HCT116 (cell line): ENCODE data around the gene RASL12. TPM values are rescaled to one million over a fixed set of nuclear protein-coding genes. Genes with fewer than 3 reads are reported as not detected.

ENCODE experiments used
- ATAC-seq: fragments of 200-7000 bp; cut with Tn5 transposase; 2 replicates; pipeline ENCODE4 v1.9.1; 2020; ENCODE audit warnings: mild to moderate bottlenecking, moderate library complexity
- BruUV-seq: library from RNA; stranded (reverse); fragments of 400-500 nt; replicated peaks from 2 replicates; lab custom pipeline; 2021; lab: Mats Ljungman, UMichigan
- CTCF ChIA-PET: fragments of 300-600 bp; sonication (Branson Sonifier 250); formaldehyde crosslinking; loops from one replicate; lab custom pipeline; 2021; ENCODE audit warnings: antibody characterized with exemption; lab: Charles Lee
- POLR2A ChIA-PET: fragments of 300-600, 350-600 bp; sonication (Branson Sonifier 250); formaldehyde crosslinking; loops from one replicate; lab custom pipeline; 2021; ENCODE audit warnings: antibody characterized with exemption; lab: Charles Lee
- RAD21 ChIA-PET, 2 experiments: fragments of 300-600 bp; sonication (Branson Sonifier 250); formaldehyde crosslinking; loops; one replicate each; lab custom pipeline; 2023; ENCODE audit warnings: low total read pairs in 2 of 2; ENCODE audit not compliant: uncharacterized antibody in 2 of 2, unreplicated experiment in 2 of 2, low non-redundant PET in 1 of 2; lab: Charles Lee
- DNase-seq: peaks from one replicate; pipeline ENCODE4 v3.0.0-alpha.2; 2010; ENCODE audit warnings: low read depth, low spot score
- H2AFZ ChIP-seq: fragments of 200-600 bp; shearing (Covaris generic), sonication (generic); 2 replicates; pipeline ENCODE4 v1.6.1; 2017; ENCODE audit warnings: low read depth, mixed run types, mixed read lengths, antibody characterized with exemption, low read length; ENCODE audit not compliant: poor library complexity, severe bottlenecking
- H3K27ac ChIP-seq: 2 replicates; pipeline ENCODE4 v1.5.1; 2012; ENCODE audit warnings: low read depth, low read length
- H3K27me3 ChIP-seq: fragments of 200-600 bp; sonication (generic); 2 replicates; pipeline ENCODE4 v1.6.1; 2016; ENCODE audit warnings: mixed run types, low read length, mixed read lengths; ENCODE audit not compliant: insufficient read depth
- H3K36me3 ChIP-seq, 2 experiments: fragments of 200-500 bp in 1 of 2; fragments of 200-600 bp in 1 of 2; sonication (Bioruptor generic) in 1 of 2; sonication (generic) in 1 of 2; 2 replicates each; pipeline versions ENCODE4 v1.5.1 to v1.6.1; 2014 to 2016; ENCODE audit warnings: low read length in 2 of 2, inconsistent platforms in 1 of 2, mixed read lengths in 1 of 2, mixed run types in 1 of 2; ENCODE audit not compliant: insufficient read depth in 2 of 2, control insufficient read depth in 1 of 2
- H3K4me1 ChIP-seq, 2 experiments: fragments of 200-600 bp in 1 of 2; sonication (generic) in 1 of 2; 2 replicates each; pipeline versions ENCODE4 v1.5.1 to v1.6.1; 2012 to 2017; ENCODE audit warnings: low read length in 2 of 2, inconsistent platforms in 1 of 2, mild to moderate bottlenecking in 1 of 2, mixed read lengths in 1 of 2, mixed run types in 1 of 2, moderate library complexity in 1 of 2; ENCODE audit not compliant: insufficient read depth in 2 of 2, control insufficient read depth in 1 of 2
- H3K4me2 ChIP-seq: fragments of 200-600 bp; sonication (generic); 2 replicates; pipeline ENCODE4 v1.6.1; 2017; ENCODE audit warnings: mixed run types, low read length, mixed read lengths
- H3K4me3 ChIP-seq, 2 experiments: fragments of 200-600 bp in 1 of 2; sonication (generic) in 1 of 2; replicated peaks in 1 of 2; 2 replicates each; pipeline ENCODE4 v1.5.1; 2011 to 2016; ENCODE audit warnings: low read length in 2 of 2, control low read depth in 1 of 2, low read depth in 1 of 2, mild to moderate bottlenecking in 1 of 2, mixed read lengths in 1 of 2, mixed run types in 1 of 2
- H3K79me2 ChIP-seq: fragments of 200-600 bp; sonication (generic); 2 replicates; pipeline ENCODE4 v1.6.1; 2017; ENCODE audit warnings: mild to moderate bottlenecking, mixed run types, low read length, moderate library complexity, mixed read lengths; ENCODE audit not compliant: insufficient read depth
- H3K9ac ChIP-seq: fragments of 200-600 bp; sonication (generic); 2 replicates; pipeline ENCODE4 v1.6.1; 2016; ENCODE audit warnings: low read length, mixed read lengths
- H3K9me2 ChIP-seq: fragments of 200-600 bp; sonication (generic), shearing (Covaris generic); 2 replicates; pipeline ENCODE4 v1.6.1; 2017; ENCODE audit warnings: mixed run types, mild to moderate bottlenecking, moderate library complexity; ENCODE audit not compliant: insufficient read depth
- H3K9me3 ChIP-seq, 2 experiments: fragments of 200-500 bp in 1 of 2; fragments of 200-600 bp in 1 of 2; sonication (Bioruptor generic) in 1 of 2; sonication (generic) in 1 of 2; 2 replicates each; pipeline ENCODE4 v1.6.1; 2014 to 2017; ENCODE audit warnings: low read length in 2 of 2, mixed read lengths in 2 of 2, inconsistent platforms in 1 of 2, low read depth in 1 of 2, mild to moderate bottlenecking in 1 of 2, mixed run types in 1 of 2, moderate library complexity in 1 of 2; ENCODE audit not compliant: control insufficient read depth in 1 of 2, insufficient read depth in 1 of 2
- H4K20me1 ChIP-seq: fragments of 200-600 bp; sonication (generic), shearing (Covaris generic); 2 replicates; pipeline ENCODE4 v1.6.1; 2017; ENCODE audit warnings: mixed run types, mild to moderate bottlenecking, moderate library complexity; ENCODE audit not compliant: insufficient read depth
- intact Hi-C: fragments of 100-400 bp; cut with micrococcal nuclease; formaldehyde crosslinking; loops from 2 replicates; pipeline ENCODE4 v1.10.0; 2022
- total RNA-seq: library from RNA; stranded (reverse); gene quantifications from one replicate; pipeline ENCODE4 v1.2.1, GENCODE V29; 2021; ENCODE audit not compliant: unreplicated experiment
- TF ChIP-seq, protein P1 (sequence below): IDR thresholded peaks from 2 replicates; pipeline ENCODE4 v1.6.1; 2012
- TF ChIP-seq, protein P2 (sequence below): IDR thresholded peaks from 2 replicates; pipeline ENCODE4 v1.6.1; 2012; ENCODE audit warnings: low read depth

The RASL12 gene
- total RNA-seq, 1 experiment from 2014 or later = 0.25 TPM

DNA sequence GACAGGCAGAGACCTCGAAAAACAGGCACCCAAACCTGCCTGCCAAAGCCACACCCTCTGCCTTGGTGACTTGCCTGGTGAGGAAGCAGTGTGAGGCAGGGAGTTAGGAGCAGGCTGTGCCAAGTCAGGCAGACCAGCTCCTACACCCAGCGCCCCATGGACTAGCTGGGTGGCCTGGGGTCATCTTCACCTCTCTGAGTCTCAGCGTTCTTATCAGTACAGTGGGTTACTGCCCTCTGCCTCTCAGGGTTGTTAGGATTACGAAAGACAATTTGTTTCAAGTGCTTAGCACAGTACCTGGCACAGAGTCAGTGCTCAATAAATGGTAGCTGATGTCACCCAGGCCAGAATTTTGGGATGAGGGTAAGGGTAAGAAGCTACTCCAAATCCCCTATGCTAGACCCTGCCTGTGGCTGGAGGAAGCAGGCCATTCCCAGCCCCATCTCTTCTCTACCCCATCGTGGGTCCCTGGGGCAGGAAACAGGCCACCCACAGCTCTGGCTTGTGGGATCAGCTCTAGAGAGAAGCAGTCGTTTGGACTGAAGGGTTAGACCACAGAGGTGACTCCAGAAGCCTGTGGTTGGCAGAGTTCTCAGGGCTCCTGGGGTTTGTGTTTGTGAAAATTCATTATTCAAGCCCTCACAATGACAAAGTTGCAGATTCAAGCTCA, 12.5 kb downstream of the RASL12 start:
- peak overlapping the region; percentile 19; the same call in 1 of the 2 replicates for H3K4me2 ChIP-seq
- DNase-seq (no peak), ATAC-seq (no peak)
- no peaks in the 10 kb centered on the region for H4K20me1 ChIP-seq
- no peaks in the 10 kb centered on the region for H3K79me2 ChIP-seq
- no peak overlapping the region for H3K27ac ChIP-seq
- no peaks in the 10 kb centered on the region for H3K27me3 ChIP-seq
- H3K9ac ChIP-seq = no peak overlapping the region
- no peak overlapping the region for H2AFZ ChIP-seq
- ChIA-PET POLR2A (interaction anchor here (1.2 kb wide), 1 partner anchor 249 kb away, joined by 5 read pairs; the partner anchor contains the start of gene RNU5B-1), RAD21 (interaction anchor here in 1 of 2 experiments (0.7 kb wide), 1 partner anchor 9 kb away, joined by 3 read pairs; no protein-coding TSS in a partner anchor), CTCF (interaction anchor here (0.8 to 6.5 kb wide), 9 partner anchors 11 to 242 kb away, joined by 3 to 52 read pairs (median 5); no protein-coding TSS in a partner anchor)
- no TSS peak for BruUV-seq
- H3K9me3 ChIP-seq = no peaks in the 10 kb centered on the region
- H3K9me2 ChIP-seq = no peaks in the 10 kb centered on the region
- no peaks in the 10 kb centered on the region for H3K36me3 ChIP-seq
- peaks cover 23 to 39% of the 10 kb centered on the region in 2 experiments for H3K4me1 ChIP-seq
- intact Hi-C loops = loop anchor here (2.0 kb wide), 3 partner anchors 23 to 241 kb away; partner anchors contain the start of gene RNU5A-1
- TF ChIP-seq, protein P1, sequence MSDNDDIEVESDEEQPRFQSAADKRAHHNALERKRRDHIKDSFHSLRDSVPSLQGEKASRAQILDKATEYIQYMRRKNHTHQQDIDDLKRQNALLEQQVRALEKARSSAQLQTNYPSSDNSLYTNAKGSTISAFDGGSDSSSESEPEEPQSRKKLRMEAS = 0 out of 2 replicates have a peak, but pooled peaks have one; percentile 26
- TF ChIP-seq, protein P2, sequence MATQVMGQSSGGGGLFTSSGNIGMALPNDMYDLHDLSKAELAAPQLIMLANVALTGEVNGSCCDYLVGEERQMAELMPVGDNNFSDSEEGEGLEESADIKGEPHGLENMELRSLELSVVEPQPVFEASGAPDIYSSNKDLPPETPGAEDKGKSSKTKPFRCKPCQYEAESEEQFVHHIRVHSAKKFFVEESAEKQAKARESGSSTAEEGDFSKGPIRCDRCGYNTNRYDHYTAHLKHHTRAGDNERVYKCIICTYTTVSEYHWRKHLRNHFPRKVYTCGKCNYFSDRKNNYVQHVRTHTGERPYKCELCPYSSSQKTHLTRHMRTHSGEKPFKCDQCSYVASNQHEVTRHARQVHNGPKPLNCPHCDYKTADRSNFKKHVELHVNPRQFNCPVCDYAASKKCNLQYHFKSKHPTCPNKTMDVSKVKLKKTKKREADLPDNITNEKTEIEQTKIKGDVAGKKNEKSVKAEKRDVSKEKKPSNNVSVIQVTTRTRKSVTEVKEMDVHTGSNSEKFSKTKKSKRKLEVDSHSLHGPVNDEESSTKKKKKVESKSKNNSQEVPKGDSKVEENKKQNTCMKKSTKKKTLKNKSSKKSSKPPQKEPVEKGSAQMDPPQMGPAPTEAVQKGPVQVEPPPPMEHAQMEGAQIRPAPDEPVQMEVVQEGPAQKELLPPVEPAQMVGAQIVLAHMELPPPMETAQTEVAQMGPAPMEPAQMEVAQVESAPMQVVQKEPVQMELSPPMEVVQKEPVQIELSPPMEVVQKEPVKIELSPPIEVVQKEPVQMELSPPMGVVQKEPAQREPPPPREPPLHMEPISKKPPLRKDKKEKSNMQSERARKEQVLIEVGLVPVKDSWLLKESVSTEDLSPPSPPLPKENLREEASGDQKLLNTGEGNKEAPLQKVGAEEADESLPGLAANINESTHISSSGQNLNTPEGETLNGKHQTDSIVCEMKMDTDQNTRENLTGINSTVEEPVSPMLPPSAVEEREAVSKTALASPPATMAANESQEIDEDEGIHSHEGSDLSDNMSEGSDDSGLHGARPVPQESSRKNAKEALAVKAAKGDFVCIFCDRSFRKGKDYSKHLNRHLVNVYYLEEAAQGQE = no peak
- H3K4me3 ChIP-seq = no peak overlapping the region
